PC-9 (cell line): ENCODE data around the gene FBN1. TPM values are rescaled to one million over a fixed set of nuclear protein-coding genes. Genes with fewer than 3 reads are reported as not detected.

Experiments
- BruUV-seq: library from RNA; stranded (reverse); fragments of 400-500 nt; replicated peaks from 2 replicates; lab custom pipeline; 2021; lab: Mats Ljungman, UMichigan
- CTCF ChIA-PET: fragments of 300-600 bp; sonication (Branson Sonifier 250); formaldehyde crosslinking; loops from one replicate; lab custom pipeline; 2022; ENCODE audit warnings: antibody characterized with exemption; lab: Charles Lee
- POLR2A ChIA-PET: fragments of 300-600 bp; sonication (Branson Sonifier 250); formaldehyde crosslinking; loops from one replicate; lab custom pipeline; 2022; ENCODE audit warnings: antibody characterized with exemption; ENCODE audit not compliant: unreplicated experiment; lab: Charles Lee
- DNase-seq, 2 experiments: peaks; one replicate each; pipeline versions ENCODE4 v3.0.0 to v3.0.0-alpha.2; 2015 to 2022; ENCODE audit warnings: mixed read lengths in 1 of 2
- H2AFZ ChIP-seq: fragments of 200-600 bp; sonication (generic); 2 replicates; pipeline ENCODE4 v1.8.1; 2017; ENCODE audit warnings: antibody characterized with exemption
- H3F3A ChIP-seq: fragments of 200-600 bp; sonication (generic); 2 replicates; pipeline ENCODE4 v1.8.1; 2017; ENCODE audit warnings: antibody characterized with exemption, mild to moderate bottlenecking, low read depth; ENCODE audit not compliant: insufficient read depth
- H3K27ac ChIP-seq: fragments of 200-600 bp; sonication (generic); 2 replicates; pipeline ENCODE4 v1.6.1; 2016; ENCODE audit warnings: mixed run types
- H3K27me3 ChIP-seq: fragments of 200-600 bp; sonication (generic); 2 replicates; pipeline ENCODE4 v1.6.1; 2016; ENCODE audit warnings: low read depth, mixed run types; ENCODE audit not compliant: insufficient read depth
- H3K36me3 ChIP-seq: fragments of 200-600 bp; sonication (generic); 2 replicates; pipeline ENCODE4 v1.6.1; 2016; ENCODE audit warnings: low read depth, mixed run types
- H3K4me1 ChIP-seq: fragments of 200-600 bp; sonication (generic); replicated peaks from 2 replicates; pipeline ENCODE4 v1.6.1; 2016; ENCODE audit warnings: mixed run types; ENCODE audit not compliant: insufficient read depth
- H3K4me2 ChIP-seq: fragments of 200-600 bp; sonication (generic); 2 replicates; pipeline ENCODE4 v1.6.1; 2017; ENCODE audit warnings: mixed run types
- H3K4me3 ChIP-seq: fragments of 200-600 bp; sonication (generic); 2 replicates; pipeline ENCODE4 v1.6.1; 2016; ENCODE audit warnings: mixed run types
- H3K79me2 ChIP-seq: fragments of 200-600 bp; sonication (generic); 2 replicates; pipeline ENCODE4 v1.6.1; 2017; ENCODE audit warnings: low read depth, mixed run types
- H3K9me2 ChIP-seq: fragments of 200-600 bp; sonication (generic); 2 replicates; pipeline ENCODE4 v1.8.1; 2017; ENCODE audit warnings: mild to moderate bottlenecking; ENCODE audit not compliant: insufficient read depth
- H3K9me3 ChIP-seq: fragments of 200-600 bp; sonication (generic); 2 replicates; pipeline ENCODE4 v1.8.1; 2016; ENCODE audit warnings: low read depth; ENCODE audit not compliant: insufficient read depth
- H4K20me1 ChIP-seq: fragments of 200-600 bp; sonication (generic); 2 replicates; pipeline ENCODE4 v1.8.1; 2017; ENCODE audit not compliant: insufficient read depth
- EZH2 ChIP-seq: fragments of 200-600 bp; sonication (generic); IDR thresholded peaks from 2 replicates; pipeline ENCODE4 v1.8.0; 2017; ENCODE audit warnings: antibody characterized with exemption, low read depth
- intact Hi-C: fragments of 100-400 bp; cut with micrococcal nuclease; formaldehyde crosslinking; loops from one replicate; pipeline ENCODE4 v1.10.0; 2022; ENCODE audit not compliant: unreplicated experiment
- total RNA-seq: library from RNA; stranded (reverse); gene quantifications from 2 replicates; pipeline ENCODE4 v1.2.3, GENCODE V29; 2021
- TF ChIP-seq, protein P1 (sequence below): fragments of 200-600 bp; sonication (generic); conservative IDR thresholded peaks from 2 replicates; pipeline ENCODE4 v1.6.1; 2017; ENCODE audit warnings: mixed run types, antibody characterized with exemption, mild to moderate bottlenecking, moderate library complexity

The FBN1 gene
- total RNA-seq, 1 experiment from 2014 or later = 1.3 TPM

DNA sequence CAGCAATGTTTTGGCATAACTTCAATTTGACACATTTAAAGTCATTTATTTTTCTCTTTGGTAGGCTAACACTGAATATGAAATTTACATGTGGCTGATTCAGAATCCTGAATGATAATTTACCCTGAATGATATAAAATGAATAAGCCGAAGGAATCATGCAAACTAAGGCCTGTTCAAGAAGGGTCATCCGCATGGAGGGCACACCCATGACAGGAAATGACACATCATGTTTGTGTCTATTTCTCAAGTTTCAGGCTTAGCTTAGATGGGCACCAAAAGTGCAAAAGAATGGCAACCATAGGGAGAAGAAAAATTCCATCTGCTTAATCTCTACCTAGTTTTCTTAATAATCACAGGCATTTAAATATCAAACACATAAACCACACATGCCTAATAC is 172.8 kb downstream of the FBN1 start:
- H4K20me1 ChIP-seq = no peaks in the 10 kb centered on the region
- no peaks in the 10 kb centered on the region for H3K79me2 ChIP-seq
- no TSS peak for BruUV-seq
- DNase-seq = no peak
- H3K4me2 ChIP-seq = no peak overlapping the region
- no peaks in the 10 kb centered on the region for H3K4me1 ChIP-seq
- intact Hi-C loops = no loop called here
- no peak overlapping the region for H3K4me3 ChIP-seq
- no peaks in the 10 kb centered on the region for H3K27me3 ChIP-seq
- CTCF ChIA-PET = no interaction called here
- TF ChIP-seq, protein P1, sequence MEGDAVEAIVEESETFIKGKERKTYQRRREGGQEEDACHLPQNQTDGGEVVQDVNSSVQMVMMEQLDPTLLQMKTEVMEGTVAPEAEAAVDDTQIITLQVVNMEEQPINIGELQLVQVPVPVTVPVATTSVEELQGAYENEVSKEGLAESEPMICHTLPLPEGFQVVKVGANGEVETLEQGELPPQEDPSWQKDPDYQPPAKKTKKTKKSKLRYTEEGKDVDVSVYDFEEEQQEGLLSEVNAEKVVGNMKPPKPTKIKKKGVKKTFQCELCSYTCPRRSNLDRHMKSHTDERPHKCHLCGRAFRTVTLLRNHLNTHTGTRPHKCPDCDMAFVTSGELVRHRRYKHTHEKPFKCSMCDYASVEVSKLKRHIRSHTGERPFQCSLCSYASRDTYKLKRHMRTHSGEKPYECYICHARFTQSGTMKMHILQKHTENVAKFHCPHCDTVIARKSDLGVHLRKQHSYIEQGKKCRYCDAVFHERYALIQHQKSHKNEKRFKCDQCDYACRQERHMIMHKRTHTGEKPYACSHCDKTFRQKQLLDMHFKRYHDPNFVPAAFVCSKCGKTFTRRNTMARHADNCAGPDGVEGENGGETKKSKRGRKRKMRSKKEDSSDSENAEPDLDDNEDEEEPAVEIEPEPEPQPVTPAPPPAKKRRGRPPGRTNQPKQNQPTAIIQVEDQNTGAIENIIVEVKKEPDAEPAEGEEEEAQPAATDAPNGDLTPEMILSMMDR = no peak
- TF ChIP-seq EZH2 = no peak
- POLR2A ChIA-PET = no interaction called here
- H3K9me2 ChIP-seq = no peaks in the 10 kb centered on the region
- no peak overlapping the region for H2AFZ ChIP-seq
- no peaks in the 10 kb centered on the region for H3K9me3 ChIP-seq
- no peak overlapping the region for H3K27ac ChIP-seq
- no peaks in the 10 kb centered on the region for H3F3A ChIP-seq
- H3K36me3 ChIP-seq = no peaks in the 10 kb centered on the region

- no peaks in the 10 kb centered on the region for H3K36me3 ChIP-seq
- H3K4me3 ChIP-seq = no peak overlapping the region
- no peaks in the 10 kb centered on the region for H4K20me1 ChIP-seq
- H3K9me3 ChIP-seq = no peaks in the 10 kb centered on the region
- H3K4me2 ChIP-seq = no peak overlapping the region
- H3K79me2 ChIP-seq = no peaks in the 10 kb centered on the region
- no peak overlapping the region for H2AFZ ChIP-seq
- H3F3A ChIP-seq = no peaks in the 10 kb centered on the region
- CTCF ChIA-PET = no interaction called here
- H3K9me2 ChIP-seq = no peaks in the 10 kb centered on the region
- H3K27ac ChIP-seq = no peak overlapping the region
- DNase-seq = no peak
- TF ChIP-seq, protein P1 = no peak
- TF ChIP-seq EZH2 = no peak
- no TSS peak for BruUV-seq
- POLR2A ChIA-PET = no interaction called here
- intact Hi-C loops = no loop called here
- no peaks in the 10 kb centered on the region for H3K27me3 ChIP-seq
- no peaks in the 10 kb centered on the region for H3K4me1 ChIP-seq
Measured at GRCh38 chr15:48471073-48471472, 174.4 kb downstream of the FBN1 start.

DNA sequence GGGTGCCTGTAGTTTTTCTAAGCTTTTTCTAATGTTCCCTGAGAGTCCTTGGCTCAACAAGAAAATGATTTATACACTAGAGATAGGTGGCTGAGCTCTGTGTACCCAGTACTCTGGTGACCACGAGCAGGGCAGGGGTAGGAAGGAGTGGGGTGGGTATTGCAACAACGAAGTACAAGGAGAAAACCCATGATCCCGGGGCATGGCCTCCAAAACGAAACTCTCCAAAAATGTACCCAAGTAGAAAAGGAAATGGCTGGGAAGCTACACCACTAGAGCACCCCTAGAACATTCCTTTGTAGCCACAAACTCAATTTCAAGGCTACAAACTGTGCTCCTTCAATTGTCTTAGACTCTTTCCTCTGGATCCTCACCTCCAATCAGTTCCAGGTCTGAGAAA is 175.4 kb downstream of the FBN1 start:
- intact Hi-C loops = no loop called here
- Histone ChIP-seq H3F3A (no peaks in the 10 kb centered on the region), H2AFZ (no peak overlapping the region), H3K4me1 (no peaks in the 10 kb centered on the region), H3K4me2 (no peak overlapping the region), H3K36me3 (no peaks in the 10 kb centered on the region), H4K20me1 (no peaks in the 10 kb centered on the region), H3K9me2 (no peaks in the 10 kb centered on the region), H3K4me3 (no peak overlapping the region), H3K27ac (no peak overlapping the region), H3K27me3 (no peaks in the 10 kb centered on the region), H3K79me2 (no peaks in the 10 kb centered on the region), H3K9me3 (no peaks in the 10 kb centered on the region)
- ChIA-PET CTCF (no interaction called here), POLR2A (no interaction called here)
- BruUV-seq = no TSS peak
- DNase-seq = no peak
- no peak for TF ChIP-seq EZH2

DNA sequence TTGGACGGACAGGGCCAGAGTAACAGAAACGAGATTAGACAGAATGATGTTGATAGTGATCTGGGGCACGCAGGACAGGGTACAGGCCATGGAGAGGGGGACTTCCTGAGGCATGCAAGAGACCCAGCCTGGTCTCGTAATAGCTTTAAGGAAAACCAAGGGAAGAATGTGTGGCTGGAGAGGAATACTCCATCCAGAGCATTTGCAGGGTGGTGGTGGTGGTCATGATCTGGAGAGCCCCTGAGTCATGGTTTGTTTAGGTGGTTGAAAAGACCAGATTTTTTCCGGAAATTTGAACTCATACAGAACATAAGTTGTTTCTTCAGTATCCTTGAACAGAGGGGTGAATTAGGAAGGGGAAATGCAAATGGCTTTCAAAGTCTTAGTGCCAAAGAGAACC is 175.8 kb downstream of the FBN1 start:
- Histone ChIP-seq H2AFZ (no peak overlapping the region), H3K4me3 (no peak overlapping the region), H3K27me3 (no peaks in the 10 kb centered on the region), H4K20me1 (no peaks in the 10 kb centered on the region), H3F3A (no peaks in the 10 kb centered on the region), H3K79me2 (no peaks in the 10 kb centered on the region), H3K4me2 (no peak overlapping the region), H3K9me3 (no peaks in the 10 kb centered on the region), H3K9me2 (no peaks in the 10 kb centered on the region), H3K36me3 (no peaks in the 10 kb centered on the region), H3K4me1 (no peaks in the 10 kb centered on the region), H3K27ac (no peak overlapping the region)
- no peak for DNase-seq
- no peak for TF ChIP-seq EZH2
- TF ChIP-seq, protein P1 = no peak
- intact Hi-C loops = no loop called here
- CTCF ChIA-PET = no interaction called here
- BruUV-seq = no TSS peak
- POLR2A ChIA-PET = no interaction called here
